ENCODE results near the gene ADSL.

- TF ChIP-seq CTCF (IDR thresholded peaks at IDR 0.05) (no peak), POLR2AphosphoS5 (IDR thresholded peaks at IDR 0.05) (no peak), POLR2A (IDR thresholded peaks at IDR 0.05) (no peak)
Measured at GRCh38 chr22:40300316-40300715, 46.0 kb upstream of the ADSL start.
